GM12892 (cell line): ENCODE measurements around the gene CDCA7. TPM values are rescaled to one million over a fixed set of nuclear protein-coding genes. Genes with fewer than 3 reads are reported as not detected.
"Not testable (repeated sequence)": the region's sequence is repeated elsewhere in the genome, so short reads cannot be mapped to it uniquely, and the experiment has no call there.

Experiments used
- DNase-seq: peaks from one replicate; pipeline ENCODE4 v3.0.0; 2011; ENCODE audit not compliant: insufficient read length
- FAIRE-seq: peaks from 2 replicates; lab custom pipeline; 2011; peaks lifted over from hg19 to GRCh38; lab: Jason Lieb, UNC
- POLR2A ChIP-seq: IDR thresholded peaks from 2 replicates; pipeline ENCODE4 v1.6.1; 2011; ENCODE audit warnings: low read depth, low read length, control low read depth
- POLR2AphosphoS5 ChIP-seq: IDR thresholded peaks from 2 replicates; pipeline ENCODE4 v1.6.1; 2011; ENCODE audit warnings: low read depth, low read length, control low read depth
- TAF1 ChIP-seq: IDR thresholded peaks from 2 replicates; pipeline ENCODE4 v1.6.1; 2011; ENCODE audit warnings: low read depth, mild to moderate bottlenecking, control low read depth, low read length, borderline replicate concordance
- polyA plus RNA-seq: library from polyadenylated mRNA; unstranded; fragments of >200 nt; gene quantifications from one replicate; pipeline ENCODE4 v1.2.1, GENCODE V29; 2012; ENCODE audit warnings: missing spikeins, inconsistent platforms; ENCODE audit not compliant: missing spikeins

The CDCA7 gene
- 46.7 TPM for polyA plus RNA-seq

DNA sequence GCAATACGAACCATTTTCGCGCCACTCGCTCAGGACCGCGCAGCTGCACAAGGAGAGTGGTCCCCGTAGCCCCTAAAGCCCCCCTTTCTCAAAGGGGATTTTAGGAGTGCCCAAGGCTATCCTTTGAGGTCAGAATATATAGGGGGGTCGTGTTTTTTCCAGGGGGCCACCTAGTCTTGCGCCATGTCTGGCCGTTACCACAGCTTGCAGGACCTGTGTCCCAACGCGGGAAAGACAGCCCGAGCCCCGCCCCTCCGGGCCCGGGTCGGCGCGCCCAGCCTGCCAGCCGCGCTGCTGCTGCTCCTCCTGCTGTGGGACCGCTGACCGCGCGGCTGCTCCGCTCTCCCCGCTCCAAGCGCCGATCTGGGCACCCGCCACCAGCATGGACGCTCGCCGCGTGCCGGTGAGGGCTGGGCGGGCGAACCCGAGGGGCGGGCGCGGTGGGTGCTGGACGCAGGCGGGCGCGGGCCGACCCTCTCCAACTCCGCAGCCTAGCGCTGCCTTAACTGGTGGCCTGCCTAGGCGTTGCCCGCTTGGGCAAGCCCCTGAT lies at the start of gene CDCA7:
TSS of gene CDCA7 (plus strand) at position 291 of the 550 bp plus-strand sequence. CDS start at position 383, 92 bp downstream.
- peak; percentile 77 for FAIRE-seq
- DNase-seq: peak; percentile 61
- TF ChIP-seq POLR2A (peak; percentile 83), POLR2AphosphoS5 (peak; percentile 71), TAF1 (peak; percentile 65)

DNA sequence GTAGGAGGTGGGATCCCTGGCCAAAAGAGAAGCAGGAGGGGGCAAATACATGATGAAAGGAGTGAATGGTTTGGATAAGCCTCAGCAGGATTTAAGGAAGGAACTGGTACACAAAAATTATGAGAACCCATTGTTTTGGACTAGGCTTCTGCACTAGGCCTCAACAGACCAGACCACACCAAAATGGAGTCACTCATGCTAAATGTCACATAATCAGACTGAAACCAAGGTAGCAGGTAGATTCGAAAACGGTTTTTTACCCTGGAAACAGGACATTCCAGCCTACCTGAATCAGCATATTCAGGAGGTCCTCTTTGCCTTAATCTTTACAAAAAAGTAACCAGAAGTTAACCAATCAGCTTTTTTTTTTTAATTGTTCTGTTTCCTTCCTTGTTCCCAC lies 49.4 kb upstream of the CDCA7 start:
- no peak for FAIRE-seq

GRCh38 chr2:173307293-173307692 lies 47.4 kb upstream of the CDCA7 start:
- FAIRE-seq: no peak
- DNase-seq: peak; percentile 31

More for the DNA sequence above, 49.4 kb upstream of the CDCA7 start:
- TF ChIP-seq POLR2A (no peak), TAF1 (no peak), POLR2AphosphoS5 (no peak)
- no peak for DNase-seq

GRCh38 chr2:173309370-173309769 lies 45.3 kb upstream of the CDCA7 start:
- not testable (repeated sequence) for DNase-seq, FAIRE-seq

More at GRCh38 chr2:173307293-173307692, 47.4 kb upstream of the CDCA7 start:
- TF ChIP-seq POLR2A (no peak), POLR2AphosphoS5 (no peak), TAF1 (no peak)

DNA sequence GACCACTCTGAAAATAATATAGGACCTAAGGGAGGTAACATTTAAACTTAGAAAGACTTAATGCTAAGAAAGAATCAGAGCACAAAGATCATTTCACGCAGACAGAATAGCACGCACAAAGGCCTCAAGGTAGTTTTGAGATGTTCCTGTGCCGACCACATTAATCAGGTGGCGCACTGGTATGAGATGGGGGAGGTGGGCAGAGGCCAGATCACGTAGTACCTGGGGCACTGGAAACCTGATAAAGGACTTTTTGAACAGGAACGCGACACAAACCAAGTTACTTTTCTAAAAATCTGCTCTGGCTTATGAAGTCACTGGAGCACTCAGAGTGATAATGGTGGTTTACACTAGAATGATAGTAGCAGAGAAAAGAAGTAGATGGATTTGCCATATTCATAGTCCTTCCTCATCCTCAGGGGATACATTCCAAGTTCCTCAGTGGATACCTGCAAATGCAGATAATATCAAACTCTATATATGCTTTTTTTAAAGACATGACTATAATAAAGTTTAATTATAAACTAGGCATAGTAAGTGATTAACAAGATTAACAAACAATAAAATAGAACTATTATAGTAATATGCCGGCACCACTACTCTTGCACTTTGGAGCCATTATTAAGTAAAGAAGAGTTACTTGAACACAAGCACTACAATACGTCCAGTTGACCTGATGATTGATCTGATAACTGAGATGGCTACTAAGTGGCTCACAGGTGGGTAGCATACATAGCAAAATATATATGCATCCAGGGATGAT lies 42.6 kb upstream of the CDCA7 start:
- TF ChIP-seq POLR2AphosphoS5 (no peak), POLR2A (no peak), TAF1 (no peak)
- FAIRE-seq: no peak
- no peak for DNase-seq

GRCh38 chr2:173323371-173323770 lies 31.3 kb upstream of the CDCA7 start:
- TF ChIP-seq TAF1 (no peak), POLR2A (no peak), POLR2AphosphoS5 (no peak)
- FAIRE-seq (no peak), DNase-seq (no peak)

DNA sequence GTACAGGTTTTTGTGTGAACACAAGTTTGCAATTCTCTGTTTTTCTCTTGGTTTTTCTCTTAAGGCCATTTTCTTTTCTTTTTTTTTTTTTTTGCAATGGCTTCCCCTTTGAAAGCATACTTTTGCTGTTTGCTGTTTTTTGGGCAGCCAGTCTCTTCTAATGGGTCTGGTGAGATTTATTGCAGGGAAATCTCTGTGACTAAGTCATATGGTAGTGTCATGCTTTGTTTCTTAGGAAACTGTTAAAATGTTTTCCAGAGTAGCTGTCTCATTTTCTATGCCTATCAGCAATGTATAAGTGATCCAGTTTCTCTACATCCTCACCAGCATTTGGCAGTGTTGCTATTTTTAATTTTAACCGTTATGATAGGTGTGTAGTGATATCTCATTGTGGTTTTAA lies 27.9 kb upstream of the CDCA7 start:
- no peak for TF ChIP-seq TAF1
- no peak for TF ChIP-seq POLR2AphosphoS5
- TF ChIP-seq POLR2A: no peak
- no peak for DNase-seq
- FAIRE-seq: no peak

- DNase-seq (no peak), FAIRE-seq (no peak)
- TF ChIP-seq POLR2A: no peak
- no peak for TF ChIP-seq POLR2AphosphoS5
- no peak for TF ChIP-seq TAF1
These were observed 27.3 kb upstream of the CDCA7 start for GRCh38 chr2:173327421-173327820.

- FAIRE-seq, DNase-seq: not testable (repeated sequence)
These were observed 21.7 kb upstream of the CDCA7 start for GRCh38 chr2:173333003-173333402.

GRCh38 chr2:173339807-173340206 lies 14.9 kb upstream of the CDCA7 start:
- TF ChIP-seq TAF1: no peak
- no peak for TF ChIP-seq POLR2A
- no peak for TF ChIP-seq POLR2AphosphoS5
- no peak for DNase-seq
- no peak for FAIRE-seq

DNA sequence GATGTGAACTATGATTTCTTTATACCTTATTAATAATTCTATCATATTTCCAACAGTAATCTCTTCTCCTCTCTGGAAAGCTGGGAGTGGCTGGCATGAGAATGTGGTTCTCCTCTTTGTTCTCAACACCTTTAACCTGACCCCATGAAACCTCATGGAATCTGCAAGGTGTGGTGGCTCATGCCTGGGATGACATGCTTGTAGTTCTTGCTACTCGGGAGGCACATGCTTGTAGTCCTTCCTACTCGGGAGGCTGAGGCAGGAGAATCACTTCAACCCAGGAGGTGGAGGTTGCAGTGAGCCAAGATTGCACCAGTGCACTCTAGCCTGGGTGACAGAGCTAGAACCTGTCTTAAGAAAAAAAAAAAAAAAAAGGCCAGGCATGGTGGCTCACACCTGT lies 10.8 kb upstream of the CDCA7 start:
- FAIRE-seq (no peak), DNase-seq (no peak)
- no peak for TF ChIP-seq TAF1
- TF ChIP-seq POLR2A: no peak
- TF ChIP-seq POLR2AphosphoS5: no peak

DNA sequence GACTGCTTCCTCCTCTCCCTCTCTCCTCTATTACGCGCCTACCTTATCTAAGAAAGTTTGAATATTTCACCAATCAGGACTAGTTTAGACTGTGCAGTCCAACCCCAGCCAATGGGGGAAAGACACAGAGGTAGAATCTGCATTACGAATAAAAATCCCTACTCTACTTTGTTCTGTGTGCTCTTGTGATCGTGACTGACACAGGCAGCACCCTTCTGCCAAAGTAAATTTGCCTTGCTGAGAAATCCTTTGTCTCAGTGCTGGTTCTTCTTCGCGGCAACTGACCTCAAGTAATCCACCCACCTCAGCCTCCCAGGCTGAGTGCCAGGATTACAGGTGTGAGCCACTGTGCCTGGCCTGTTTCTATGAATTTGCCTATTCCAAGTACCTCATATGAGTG lies 8.6 kb upstream of the CDCA7 start:
- no peak for FAIRE-seq
- DNase-seq: no peak
- no peak for TF ChIP-seq TAF1
- no peak for TF ChIP-seq POLR2A
